GM21576 (cell line): ENCODE measurements around the gene CACNA1C.
"Not testable (repeated sequence)": the region's sequence is repeated elsewhere in the genome, so short reads cannot be mapped to it uniquely, and the experiment has no call there.

ENCODE experiments used
- ATAC-seq: cut with Tn5 transposase; IDR thresholded peaks from one replicate; pipeline ENCODE4 v1.9.1; 2021; ENCODE audit warnings: mild to moderate bottlenecking, moderate library complexity; ENCODE audit not compliant: unreplicated experiment

The CACNA1C gene

DNA sequence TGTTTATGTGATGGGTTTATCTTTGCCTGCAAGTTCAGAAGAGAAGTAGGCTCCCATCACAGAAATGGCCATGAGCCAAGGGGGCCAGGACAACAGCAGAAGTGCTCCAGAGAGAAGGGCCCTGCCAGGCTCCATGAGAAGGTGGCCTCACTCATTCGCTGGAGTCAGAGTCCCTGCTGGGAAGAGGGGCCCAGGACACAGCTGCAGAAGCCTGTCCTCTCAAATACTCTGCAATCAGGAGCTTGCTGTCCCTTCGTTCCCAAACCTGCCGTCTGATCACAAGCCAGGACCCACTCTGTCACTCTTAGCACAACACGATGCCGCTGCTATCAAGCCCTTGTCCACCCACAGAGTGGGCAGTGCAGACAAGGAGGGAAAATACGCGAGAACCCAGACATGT is 435.8 kb downstream of the CACNA1C start:
- no peak for ATAC-seq

DNA sequence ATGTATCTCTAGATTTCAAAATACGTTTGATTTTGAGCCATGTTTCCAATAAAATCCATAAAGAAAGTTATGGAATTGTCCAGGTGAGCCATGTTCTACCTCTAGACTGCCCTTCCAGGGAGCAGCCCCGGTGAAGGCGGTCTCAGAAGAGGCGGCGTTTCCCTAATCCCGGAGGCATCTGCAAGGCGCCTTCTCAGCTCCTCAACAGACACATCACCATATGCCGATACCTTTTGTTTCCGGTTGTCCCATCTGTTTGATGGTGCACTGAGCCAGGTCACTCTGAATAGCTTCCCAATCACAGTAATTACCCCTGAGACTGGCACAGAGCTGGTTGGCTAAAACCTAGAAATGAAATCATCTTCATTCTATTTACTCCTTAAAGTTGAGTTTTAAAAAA is 436.5 kb downstream of the CACNA1C start:
- ATAC-seq, result no peak

- ATAC-seq, result no peak
These were observed 438.0 kb downstream of the CACNA1C start for GRCh38 chr12:2490831-2491230.

DNA sequence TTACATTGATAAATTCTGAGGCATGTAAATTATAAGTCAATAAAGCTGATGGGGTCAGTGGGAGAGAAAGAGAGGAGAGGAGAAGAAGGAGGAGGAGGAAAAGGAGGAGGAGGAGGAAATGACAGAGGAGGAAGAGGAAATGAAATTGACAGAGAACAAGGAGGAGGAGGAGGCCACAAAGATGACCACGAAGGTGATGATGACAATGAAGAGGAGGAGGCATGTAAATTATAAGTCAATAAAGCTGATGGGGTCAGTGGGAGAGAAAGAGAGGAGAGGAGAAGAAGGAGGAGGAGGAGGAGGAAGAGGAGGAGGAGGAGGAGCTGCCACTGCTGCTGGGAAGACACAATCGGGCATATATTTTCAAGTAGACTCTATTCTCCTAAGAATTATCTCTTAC is 438.6 kb downstream of the CACNA1C start:
- ATAC-seq, result not testable (repeated sequence)

- no peak for ATAC-seq
These were observed 439.4 kb downstream of the CACNA1C start for GRCh38 chr12:2492236-2492635.

DNA sequence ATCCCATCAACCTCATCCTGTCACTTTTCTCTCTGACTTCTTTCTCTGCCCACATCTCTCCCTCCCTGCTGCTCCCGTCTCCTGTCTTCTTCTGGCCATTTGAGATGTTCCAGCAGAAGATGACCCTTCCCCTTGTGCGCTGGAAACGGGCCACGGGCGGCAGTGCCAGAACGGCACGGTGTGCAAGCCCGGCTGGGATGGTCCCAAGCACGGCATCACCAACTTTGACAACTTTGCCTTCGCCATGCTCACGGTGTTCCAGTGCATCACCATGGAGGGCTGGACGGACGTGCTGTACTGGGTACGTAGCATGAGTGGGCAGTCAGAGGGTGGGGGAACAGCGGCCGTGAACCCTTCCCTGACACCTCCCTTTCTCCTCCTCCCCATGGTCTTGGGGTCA is 440.3 kb downstream of the CACNA1C start:
- no peak for ATAC-seq

GRCh38 chr12:2494486-2495192 is 441.9 kb downstream of the CACNA1C start:
- no peak for ATAC-seq

DNA sequence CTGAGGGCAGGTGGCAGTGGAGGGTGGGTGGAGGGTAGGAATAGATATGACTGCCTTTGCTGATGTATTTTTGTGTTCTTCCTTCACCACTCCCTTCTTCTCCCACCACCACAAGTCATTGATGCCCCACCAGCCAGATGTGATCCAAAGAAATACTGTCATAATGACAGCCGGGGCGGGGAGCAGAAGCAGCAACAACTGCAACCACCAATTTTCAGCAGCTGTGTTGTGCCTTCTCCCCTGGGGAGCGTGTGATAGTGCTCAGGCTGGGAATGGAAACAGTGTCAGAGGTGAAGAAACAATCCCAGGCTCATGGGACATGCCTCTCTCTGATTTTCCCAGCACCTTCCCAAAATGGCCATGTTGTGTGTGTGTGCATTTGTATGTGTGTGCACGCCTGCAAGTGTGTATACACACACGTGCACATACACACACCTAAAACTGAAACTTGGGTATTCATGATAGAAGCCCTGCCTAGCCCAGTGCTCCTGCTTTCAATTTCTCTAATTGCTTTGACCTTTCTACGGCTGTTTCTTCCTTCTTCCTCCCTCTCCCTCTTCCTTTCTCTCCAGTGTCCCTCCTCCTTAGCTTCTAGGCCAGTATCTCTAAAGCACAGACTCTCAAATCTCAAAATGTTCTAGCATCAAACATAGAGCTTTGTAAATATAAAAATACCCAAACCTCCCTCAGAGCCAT is 442.8 kb downstream of the CACNA1C start:
- no peak for ATAC-seq

- ATAC-seq, result no peak
These were observed 446.2 kb downstream of the CACNA1C start for GRCh38 chr12:2498964-2499500.

GRCh38 chr12:2501464-2502191 is 448.8 kb downstream of the CACNA1C start:
- ATAC-seq, result no peak

- ATAC-seq, result no peak
These were observed 450.2 kb downstream of the CACNA1C start for GRCh38 chr12:2503036-2503435.

DNA sequence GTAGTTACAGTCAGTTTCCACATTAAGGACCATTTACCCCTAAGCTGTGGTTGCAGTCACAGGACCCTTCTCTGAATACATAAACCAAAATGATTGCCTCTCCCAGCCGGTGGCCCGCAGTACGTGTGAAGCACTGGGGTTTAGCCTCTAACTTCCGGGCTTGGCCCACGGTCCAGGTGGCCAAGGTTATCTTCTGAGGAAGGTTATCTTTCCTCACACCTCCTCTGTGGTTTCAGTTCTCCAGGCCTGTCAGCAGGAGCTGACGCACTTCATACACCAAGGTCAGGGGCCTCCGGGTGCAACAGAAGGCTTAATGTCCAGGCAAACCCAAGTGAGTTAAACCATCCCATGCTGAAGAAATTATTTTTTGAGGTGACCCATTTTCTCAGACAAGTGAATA is 451.0 kb downstream of the CACNA1C start:
- ATAC-seq, result no peak

GRCh38 chr12:2504577-2504976 is 451.8 kb downstream of the CACNA1C start:
- ATAC-seq, result no peak

DNA sequence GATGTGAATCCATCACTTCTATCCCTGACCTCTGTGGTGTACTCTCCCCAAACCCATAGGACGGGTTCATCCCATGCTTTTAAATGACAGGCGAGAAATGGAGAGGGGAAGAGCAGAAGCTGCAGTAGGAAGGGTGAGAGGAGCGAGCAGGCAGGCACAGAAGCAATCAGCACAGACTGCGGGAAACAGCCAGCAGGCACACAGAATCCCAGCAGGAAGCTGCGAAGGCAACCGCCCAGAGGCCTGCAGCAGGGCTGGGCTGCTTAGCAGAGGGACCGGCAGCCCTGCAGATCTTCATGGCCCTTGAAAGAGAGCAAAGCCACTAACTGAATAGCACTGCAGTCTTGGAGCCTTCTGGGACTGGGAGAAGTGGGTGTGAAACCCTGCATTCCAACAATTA is 455.0 kb downstream of the CACNA1C start:
- no peak for ATAC-seq

DNA sequence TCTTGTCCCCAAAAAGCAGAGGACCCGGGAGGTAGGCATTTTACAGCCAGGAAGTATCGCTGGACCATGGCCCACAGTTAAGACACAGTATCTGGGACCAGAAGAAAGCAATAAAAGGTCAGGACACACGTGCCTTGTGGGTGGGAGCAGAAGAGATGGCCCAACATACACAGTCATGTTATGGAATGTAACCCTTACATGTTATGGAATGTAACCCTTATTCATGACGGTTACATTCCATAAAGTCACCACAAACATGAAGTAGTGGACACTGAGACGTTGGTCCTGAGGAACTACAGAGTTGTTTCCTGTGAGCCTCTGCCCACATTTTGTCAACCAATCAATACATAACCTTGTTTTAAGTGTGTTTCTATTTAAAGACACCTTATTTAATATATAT is 456.4 kb downstream of the CACNA1C start:
- ATAC-seq, result no peak

DNA sequence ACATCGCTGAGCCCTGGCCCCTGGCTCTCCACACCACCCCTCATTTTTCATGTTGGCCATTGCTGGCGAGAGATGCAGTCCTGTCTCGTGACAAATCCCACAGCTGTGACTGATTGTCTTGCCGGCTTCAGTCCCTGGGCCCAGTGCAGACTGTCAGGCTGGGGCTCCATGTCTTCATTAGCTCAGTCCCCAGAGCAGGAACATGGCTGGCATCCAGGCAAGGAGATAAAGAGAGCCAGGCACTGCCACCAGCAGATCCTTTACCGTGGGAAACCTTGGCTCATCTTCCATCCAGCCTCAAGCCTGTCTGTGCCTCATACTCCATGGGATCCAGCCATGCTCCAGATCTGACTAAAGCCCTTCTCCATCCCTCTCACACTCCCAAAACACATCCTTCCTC is 457.3 kb downstream of the CACNA1C start:
- ATAC-seq, result no peak

DNA sequence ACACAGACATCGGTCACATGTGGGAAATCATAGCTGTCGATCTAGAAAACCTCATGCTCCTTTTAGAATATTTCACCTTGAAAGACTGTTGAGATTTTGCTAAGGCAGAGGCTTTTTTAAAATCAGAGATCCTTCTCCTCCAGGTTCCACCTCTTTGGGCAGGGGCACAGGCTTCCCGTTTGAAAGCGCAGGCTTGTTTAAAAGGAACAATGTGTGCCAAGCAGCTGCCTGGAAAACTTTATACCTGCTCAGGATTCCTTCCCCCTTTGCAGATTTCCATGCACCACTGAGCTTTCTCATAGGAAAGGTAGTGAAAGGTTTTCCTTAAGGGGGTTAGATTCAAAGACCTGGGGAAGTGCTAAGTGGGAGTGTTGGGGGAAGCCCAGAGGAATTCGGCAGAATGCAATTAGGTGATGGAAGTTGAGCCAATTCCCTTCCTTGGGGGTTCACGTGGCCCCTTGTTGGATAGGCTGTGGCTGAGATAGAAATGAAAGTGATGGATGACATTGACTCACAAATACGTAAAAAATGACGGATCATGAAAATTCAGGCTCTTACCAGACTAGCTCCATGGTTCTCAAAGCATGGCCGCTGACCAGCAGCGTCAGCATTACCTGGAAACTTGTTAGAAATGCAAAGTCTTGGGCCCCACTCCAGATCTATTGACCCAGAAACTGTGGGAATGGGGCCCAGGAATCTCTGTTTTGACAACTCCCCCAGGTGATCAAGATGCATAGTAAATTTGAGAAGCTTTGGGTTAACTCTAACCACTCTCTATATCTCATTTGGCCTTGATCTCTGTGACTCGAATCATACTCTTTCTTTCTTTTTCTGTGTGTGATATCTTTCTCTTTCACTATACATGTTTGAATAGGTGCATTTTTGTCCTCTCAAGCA is 460.6 kb downstream of the CACNA1C start:
- ATAC-seq, result no peak

DNA sequence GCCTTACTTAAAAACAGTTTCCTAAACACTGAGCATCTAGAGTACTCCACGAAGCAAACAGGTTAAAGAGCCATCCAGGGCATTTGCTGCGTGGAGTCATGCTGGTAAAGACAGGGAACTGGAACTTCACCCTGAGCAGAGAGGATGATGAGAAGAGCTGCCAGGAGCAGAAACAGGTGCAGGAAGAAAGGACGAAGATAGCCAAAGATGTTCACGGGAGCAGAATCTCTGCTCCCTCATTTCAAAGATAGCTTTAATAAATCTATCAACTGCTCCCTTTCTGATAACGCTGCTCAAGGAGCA is 461.2 kb downstream of the CACNA1C start:
- no peak for ATAC-seq

DNA sequence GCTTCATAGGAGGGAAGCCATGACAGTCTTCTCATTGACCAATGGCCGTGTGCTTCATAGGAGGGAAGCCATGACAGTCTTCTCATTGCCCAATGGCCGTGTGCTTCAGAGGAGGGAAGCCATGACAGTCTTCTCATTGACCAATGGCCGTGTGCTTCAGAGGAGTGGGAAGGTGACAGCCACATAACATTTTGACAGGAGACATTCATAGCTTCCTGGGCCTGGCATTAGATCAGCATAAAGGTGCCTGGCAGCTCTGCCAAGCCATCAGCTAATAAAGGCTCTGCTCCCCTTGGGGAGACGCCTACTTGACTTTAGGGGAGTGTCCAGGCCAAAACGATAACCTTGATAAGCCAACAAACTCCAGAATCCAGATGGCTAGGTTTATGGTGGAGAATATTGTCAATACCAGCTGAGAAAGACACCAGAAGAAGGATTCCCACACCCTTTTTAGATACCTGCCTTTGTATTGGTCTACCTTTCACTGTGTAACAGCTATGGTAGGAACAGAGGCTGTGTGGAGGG is 468.0 kb downstream of the CACNA1C start:
- ATAC-seq, result no peak

GRCh38 chr12:2523317-2523716 is 470.5 kb downstream of the CACNA1C start:
- ATAC-seq, result no peak

- no peak for ATAC-seq
These were observed 471.1 kb downstream of the CACNA1C start for GRCh38 chr12:2523844-2524243.
